Neural crest cell (in vitro differentiated cells): ENCODE results near the gene UNC5C. TPM values are rescaled to one million over a fixed set of nuclear protein-coding genes. Genes with fewer than 3 reads are reported as not detected.

Experiments used
- DNase-seq: peaks from one replicate; pipeline ENCODE4 v3.0.0; 2021; ENCODE audit warnings: low read depth, mixed read lengths, low spot score
- H3K27ac Mint-ChIP-seq: one replicate; pipeline ENCODE4 v1.8.0; 2021; ENCODE audit warnings: mild to moderate bottlenecking, mixed read lengths; ENCODE audit not compliant: unreplicated experiment
- H3K27me3 Mint-ChIP-seq: 2 replicates; pipeline ENCODE4 v1.8.0; 2021; ENCODE audit warnings: low read depth, mild to moderate bottlenecking, mixed read lengths
- H3K36me3 Mint-ChIP-seq: 2 replicates; pipeline ENCODE4 v1.8.0; 2021; ENCODE audit warnings: low read depth, mild to moderate bottlenecking, mixed read lengths
- H3K4me1 Mint-ChIP-seq: 2 replicates; pipeline ENCODE4 v1.8.0; 2021; ENCODE audit warnings: mixed read lengths
- H3K4me3 Mint-ChIP-seq: one replicate; pipeline ENCODE4 v1.8.0; 2021; ENCODE audit warnings: mild to moderate bottlenecking, mixed read lengths
- H3K9me3 Mint-ChIP-seq: 2 replicates; pipeline ENCODE4 v1.8.0; 2021; ENCODE audit warnings: mixed read lengths
- CTCF ChIP-seq: fragments of 200-600 bp; sonication (generic); conservative IDR thresholded peaks from 2 replicates; pipeline ENCODE4 v1.5.0; 2021; ENCODE audit warnings: antibody characterized with exemption, mild to moderate bottlenecking
- total RNA-seq: library from RNA; stranded (reverse); gene quantifications from 2 replicates; pipeline ENCODE4 v1.2.1, GENCODE V29; 2021

Gene UNC5C
- total RNA-seq, 1 donor from 2014 or later = 6.5 TPM

GRCh38 chr4:95528388-95528948 lies 20.3 kb downstream of the UNC5C start:
- H3K9me3 Mint-ChIP-seq = no peaks in the 10 kb centered on the region
- H3K4me1 Mint-ChIP-seq = peaks cover 3% of the 10 kb centered on the region
- DNase-seq = no peak
- no peak overlapping the region for H3K27ac Mint-ChIP-seq
- TF ChIP-seq CTCF = no peak
- no peak overlapping the region for H3K4me3 Mint-ChIP-seq
- no peaks in the 10 kb centered on the region for H3K27me3 Mint-ChIP-seq
- H3K36me3 Mint-ChIP-seq = no peaks in the 10 kb centered on the region

GRCh38 chr4:95526075-95526474 lies 22.7 kb downstream of the UNC5C start:
- H3K36me3 Mint-ChIP-seq = no peaks in the 10 kb centered on the region
- TF ChIP-seq CTCF = no peak
- no peak overlapping the region for H3K27ac Mint-ChIP-seq
- peaks cover 3% of the 10 kb centered on the region for H3K4me1 Mint-ChIP-seq
- no peaks in the 10 kb centered on the region for H3K27me3 Mint-ChIP-seq
- no peak for DNase-seq
- peaks cover 2% of the 10 kb centered on the region for H3K9me3 Mint-ChIP-seq
- no peak overlapping the region for H3K4me3 Mint-ChIP-seq

- Mint-ChIP-seq H3K27ac (no peak overlapping the region), H3K27me3 (no peaks in the 10 kb centered on the region), H3K4me3 (no peak overlapping the region), H3K4me1 (peaks cover 3% of the 10 kb centered on the region), H3K9me3 (peaks cover 4% of the 10 kb centered on the region), H3K36me3 (peaks cover 2% of the 10 kb centered on the region)
- no peak for TF ChIP-seq CTCF
- no peak for DNase-seq
These were observed 24.0 kb downstream of the UNC5C start for GRCh38 chr4:95524729-95525128.

- Mint-ChIP-seq H3K36me3 (peaks cover 3% of the 10 kb centered on the region), H3K27ac (no peak overlapping the region), H3K4me3 (no peak overlapping the region), H3K27me3 (no peaks in the 10 kb centered on the region), H3K4me1 (peaks cover 3% of the 10 kb centered on the region), H3K9me3 (peaks cover 8% of the 10 kb centered on the region)
- TF ChIP-seq CTCF = no peak
- DNase-seq = no peak
These were observed 24.6 kb downstream of the UNC5C start for GRCh38 chr4:95524184-95524583.

- no peak overlapping the region for H3K4me3 Mint-ChIP-seq
- peaks cover 3% of the 10 kb centered on the region for H3K36me3 Mint-ChIP-seq
- peaks cover 3% of the 10 kb centered on the region for H3K4me1 Mint-ChIP-seq
- no peak for DNase-seq
- TF ChIP-seq CTCF = no peak
- H3K27ac Mint-ChIP-seq = no peak overlapping the region
- H3K27me3 Mint-ChIP-seq = no peaks in the 10 kb centered on the region
- H3K9me3 Mint-ChIP-seq = peaks cover 9% of the 10 kb centered on the region
These were observed 25.9 kb downstream of the UNC5C start for GRCh38 chr4:95522682-95523530.
